Sigmoid colon (tissue), 7 donors: ENCODE measurements around the gene ABCC6. TPM values are rescaled to one million over a fixed set of nuclear protein-coding genes. Genes with fewer than 3 reads are reported as not detected.

Experiments
- DNase-seq: peaks from one replicate; pipeline ENCODE4 v3.0.0-alpha.2; 2019
- H3K27ac ChIP-seq, 4 donors: fragments of 200-600 bp; sonication (generic); one replicate each; pipeline ENCODE4 v1.5.1; 2016 to 2019; ENCODE audit warnings: mild to moderate bottlenecking in 1 of 4
- H3K27me3 ChIP-seq, 3 donors: fragments of 200-600 bp; sonication (generic); one replicate each; pipeline ENCODE4 v1.5.1; 2019; ENCODE audit warnings: mild to moderate bottlenecking in 1 of 3
- H3K36me3 ChIP-seq, 4 donors: fragments of 200-600 bp; sonication (generic); one replicate each; pipeline ENCODE4 v1.5.1; 2016 to 2019
- H3K4me1 ChIP-seq, 4 donors: fragments of 200-600 bp; sonication (generic); one replicate each; pipeline ENCODE4 v1.5.1; 2017 to 2019
- H3K4me3 ChIP-seq, 4 donors: fragments of 200-600 bp; sonication (generic); one replicate each; pipeline ENCODE4 v1.5.1; 2017 to 2019; ENCODE audit warnings: mild to moderate bottlenecking in 2 of 4, moderate library complexity in 1 of 4
- H3K9me3 ChIP-seq, 4 donors: fragments of 200-600 bp in 3 of 4; sonication (generic) in 3 of 4; one replicate each; pipeline versions ENCODE4 v1.5.1 to v1.6.1; 2013 to 2019
- EP300 ChIP-seq, 4 donors: sonication (generic); formaldehyde crosslinking; IDR thresholded peaks; one replicate each; pipeline ENCODE4 v1.6.1; 2017; ENCODE audit warnings: antibody characterized with exemption in 4 of 4
- POLR2A ChIP-seq, 2 donors: fragments of 450-650 bp; IDR thresholded peaks; one replicate each; pipeline ENCODE4 v1.6.1; 2016; ENCODE audit warnings: antibody characterized with exemption in 2 of 2, mild to moderate bottlenecking in 2 of 2, moderate library complexity in 2 of 2
- POLR2AphosphoS5 ChIP-seq, 4 donors: sonication (generic); formaldehyde crosslinking; IDR thresholded peaks; one replicate each; pipeline ENCODE4 v1.6.1; 2017; ENCODE audit warnings: antibody characterized with exemption in 4 of 4
- WGBS, 2 donors: extraction: QIAGEN DNeasy Blood & Tissue Kit; methylation state at CpG; one replicate each; pipeline ENCODE4 v1.1.7; 2013; 5-methylcytosine and 5-hydroxymethylcytosine counted together
- intact Hi-C: fragments of 100-400 bp; cut with DNase I; formaldehyde crosslinking; loops from one replicate; pipeline ENCODE4 v1.15.1; 2023
- polyA plus RNA-seq, 3 donors: library from polyadenylated mRNA; stranded (reverse); fragments of 200-250 nt; gene quantifications; one replicate each; pipeline ENCODE4 v1.2.3, GENCODE V29; 2013
- total RNA-seq, 4 donors: library from RNA; depleted of rRNA; stranded (reverse); fragments of >200 nt; gene quantifications; one replicate each; pipeline ENCODE4 v1.1.0, GENCODE V29; 2016
- TF ChIP-seq, protein P1 (sequence below), 4 experiments: fragments of 450-650 bp in 3 of 4; fragments of 200-600 bp in 1 of 4; IDR thresholded peaks; one replicate each; pipeline ENCODE4 v1.5.1; 2016 to 2019; ENCODE audit warnings: antibody characterized with exemption in 4 of 4, mild to moderate bottlenecking in 3 of 4, moderate library complexity in 2 of 4
- donor health status: healthy with polysubstance abuse.
- donor health status: Bipolar disorder and iron deficiency.
- donor health status: healthy.

Gene ABCC6
- total and polyA plus RNA-seq, 7 donors: 0.66 to 22.2 (median 4.6) TPM; not detected in 1

DNA sequence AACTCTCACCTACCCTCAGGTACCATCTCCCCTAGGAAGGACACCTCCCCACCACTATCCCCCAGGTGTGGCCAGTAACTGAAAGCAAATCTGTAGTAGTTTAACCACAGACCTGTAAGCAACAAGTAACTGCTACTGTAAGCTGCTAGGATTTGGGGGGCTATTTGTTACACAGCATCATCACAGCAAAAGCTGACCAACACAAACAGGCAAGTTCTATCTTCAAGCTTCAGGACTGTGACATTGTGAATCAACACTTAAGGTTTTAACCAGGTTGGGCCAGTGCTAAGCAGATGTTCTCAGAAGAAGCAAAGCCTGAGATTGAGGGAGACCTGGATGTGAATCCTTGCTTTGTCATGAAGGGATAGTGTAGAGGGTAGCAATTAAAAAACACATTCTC, 47.0 kb downstream of the ABCC6 start:
- H3K4me1 ChIP-seq: peaks cover 0 to 22% (median 12%) of the 10 kb centered on the region in 4 donors
- H3K27ac ChIP-seq: peak overlapping the region in 1 of 4 donors; percentile 64
- H3K4me3 ChIP-seq: no peak overlapping the region
- DNase-seq: no peak
- intact Hi-C loops: no loop called here
- H3K9me3 ChIP-seq: peaks cover 0 to 3% (median 0%) of the 10 kb centered on the region in 4 donors
- H3K36me3 ChIP-seq: no peaks in the 10 kb centered on the region
- no peaks in the 10 kb centered on the region for H3K27me3 ChIP-seq
- TF ChIP-seq POLR2A (IDR thresholded peaks at IDR 0.05) (no peak), EP300 (IDR thresholded peaks at IDR 0.05) (no peak), POLR2AphosphoS5 (IDR thresholded peaks at IDR 0.05) (no peak)
- TF ChIP-seq, protein P1, sequence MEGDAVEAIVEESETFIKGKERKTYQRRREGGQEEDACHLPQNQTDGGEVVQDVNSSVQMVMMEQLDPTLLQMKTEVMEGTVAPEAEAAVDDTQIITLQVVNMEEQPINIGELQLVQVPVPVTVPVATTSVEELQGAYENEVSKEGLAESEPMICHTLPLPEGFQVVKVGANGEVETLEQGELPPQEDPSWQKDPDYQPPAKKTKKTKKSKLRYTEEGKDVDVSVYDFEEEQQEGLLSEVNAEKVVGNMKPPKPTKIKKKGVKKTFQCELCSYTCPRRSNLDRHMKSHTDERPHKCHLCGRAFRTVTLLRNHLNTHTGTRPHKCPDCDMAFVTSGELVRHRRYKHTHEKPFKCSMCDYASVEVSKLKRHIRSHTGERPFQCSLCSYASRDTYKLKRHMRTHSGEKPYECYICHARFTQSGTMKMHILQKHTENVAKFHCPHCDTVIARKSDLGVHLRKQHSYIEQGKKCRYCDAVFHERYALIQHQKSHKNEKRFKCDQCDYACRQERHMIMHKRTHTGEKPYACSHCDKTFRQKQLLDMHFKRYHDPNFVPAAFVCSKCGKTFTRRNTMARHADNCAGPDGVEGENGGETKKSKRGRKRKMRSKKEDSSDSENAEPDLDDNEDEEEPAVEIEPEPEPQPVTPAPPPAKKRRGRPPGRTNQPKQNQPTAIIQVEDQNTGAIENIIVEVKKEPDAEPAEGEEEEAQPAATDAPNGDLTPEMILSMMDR (IDR thresholded peaks at IDR 0.05): no peak

DNA sequence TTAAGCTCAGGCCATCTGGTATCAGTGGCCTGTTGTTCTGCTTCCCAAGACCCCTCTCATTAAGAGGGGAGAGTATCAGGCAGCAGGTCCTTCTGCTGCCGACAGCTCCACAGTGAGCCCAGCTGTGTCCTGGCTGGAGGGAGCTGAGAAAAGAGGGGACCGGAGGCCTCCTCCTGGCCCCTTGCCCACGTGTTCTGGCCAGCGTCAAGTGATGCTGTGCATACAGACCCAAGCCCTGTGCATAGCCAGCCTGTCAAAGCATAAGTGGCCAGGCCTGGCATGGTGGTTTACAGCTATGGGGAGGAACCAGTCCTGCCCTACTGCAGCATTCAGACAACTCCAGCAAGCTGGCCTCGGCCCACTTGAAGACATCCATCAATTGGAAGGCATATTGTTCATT, 48.0 kb downstream of the ABCC6 start:
- peak overlapping the region in 3 of 4 donors; percentile 55 to 64 (median 64) for H3K27ac ChIP-seq
- WGBS, 2 donors: 73 to 82% methylated on average over 5 of the region's 5 CpGs
- H3K27me3 ChIP-seq: no peaks in the 10 kb centered on the region
- peaks cover 0 to 3% (median 0%) of the 10 kb centered on the region in 4 donors for H3K9me3 ChIP-seq
- no peaks in the 10 kb centered on the region for H3K36me3 ChIP-seq
- TF ChIP-seq, protein P1 (IDR thresholded peaks at IDR 0.05): no peak
- TF ChIP-seq POLR2AphosphoS5 (IDR thresholded peaks at IDR 0.05): peak; percentile 49 to 87 (median 73)
- TF ChIP-seq POLR2A (IDR thresholded peaks at IDR 0.05): no peak
- peak in 1 of 4 donors; percentile 59 for TF ChIP-seq EP300 (IDR thresholded peaks at IDR 0.05)
- peak; percentile 94 for DNase-seq
- peaks cover 0 to 22% (median 12%) of the 10 kb centered on the region in 4 donors for H3K4me1 ChIP-seq
- intact Hi-C loops: loop anchor here (2.0 kb wide), 1 partner anchor 24 kb away; no protein-coding TSS in a partner anchor
- no peak overlapping the region for H3K4me3 ChIP-seq

DNA sequence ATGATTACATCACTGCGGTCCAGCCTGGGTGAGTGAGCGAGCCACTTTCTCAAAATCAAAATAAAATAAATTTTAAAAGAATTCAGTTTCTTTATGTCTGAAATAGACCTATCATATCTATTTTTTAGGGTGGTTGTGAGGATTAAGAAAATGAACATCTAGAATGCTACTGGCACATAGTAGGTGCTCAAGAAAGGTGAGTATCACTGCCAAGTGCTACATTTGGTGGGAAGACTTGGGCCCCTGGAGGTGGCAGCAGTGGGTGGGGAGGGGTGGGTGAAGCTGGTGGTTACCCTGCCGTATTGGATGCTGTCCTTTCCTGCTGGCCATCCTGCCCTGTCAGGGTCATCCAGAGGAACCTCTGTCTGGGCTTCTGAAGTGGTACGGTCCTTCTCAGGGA, 50.3 kb downstream of the ABCC6 start:
- 92 to 96% methylated on average over 4 of the region's 4 CpGs for WGBS, 2 donors
- DNase-seq: no peak

DNA sequence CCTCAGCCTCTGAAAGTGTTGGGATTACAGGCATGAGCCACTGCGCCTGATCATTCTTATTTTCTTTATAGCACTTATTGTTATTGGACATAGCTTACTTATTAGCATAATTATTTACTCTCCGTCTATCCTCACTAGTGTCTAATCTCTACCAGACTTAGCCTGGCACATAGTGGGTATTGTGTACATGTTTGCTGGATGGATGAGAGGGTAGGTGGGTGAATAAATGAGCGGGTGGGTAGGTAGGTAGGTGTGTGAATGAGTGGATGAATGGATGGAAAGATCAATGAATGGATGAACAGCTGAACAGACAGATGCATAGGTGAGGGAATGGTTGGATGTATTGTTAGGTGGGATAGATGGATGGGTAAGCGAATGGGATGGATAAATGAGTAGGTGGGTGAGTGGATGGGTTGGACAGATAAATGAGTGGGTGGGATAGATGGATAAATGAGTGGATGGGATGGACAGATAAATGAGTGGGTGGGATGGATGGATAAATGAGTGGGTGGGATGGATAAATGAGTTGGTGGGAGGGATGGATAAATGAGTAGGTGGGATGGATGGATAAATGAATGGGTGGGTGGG, 51.9 kb downstream of the ABCC6 start:
- DNase-seq: no peak
- Histone ChIP-seq H3K9me3 (peaks cover 0 to under 1% (median 0%) of the 10 kb centered on the region in 4 donors), H3K36me3 (no peaks in the 10 kb centered on the region), H3K4me3 (no peak overlapping the region), H3K4me1 (peaks cover 0 to 16% (median 12%) of the 10 kb centered on the region in 4 donors), H3K27ac (no peak overlapping the region), H3K27me3 (no peaks in the 10 kb centered on the region)
- intact Hi-C loops: no loop called here
- TF ChIP-seq POLR2A (IDR thresholded peaks at IDR 0.05): no peak
- TF ChIP-seq POLR2AphosphoS5 (IDR thresholded peaks at IDR 0.05): no peak
- TF ChIP-seq, protein P1 (IDR thresholded peaks at IDR 0.05): no peak
- no peak for TF ChIP-seq EP300 (IDR thresholded peaks at IDR 0.05)
- WGBS, 2 donors: 91 to 95% methylated on average over 4 of the region's 4 CpGs

More for the DNA sequence above, 50.3 kb downstream of the ABCC6 start:
- no peaks in the 10 kb centered on the region for H3K36me3 ChIP-seq
- H3K9me3 ChIP-seq: peaks cover 0 to 3% (median 0%) of the 10 kb centered on the region in 4 donors
- TF ChIP-seq POLR2AphosphoS5 (IDR thresholded peaks at IDR 0.05): no peak
- TF ChIP-seq EP300 (IDR thresholded peaks at IDR 0.05): no peak
- TF ChIP-seq, protein P1 (IDR thresholded peaks at IDR 0.05): no peak
- TF ChIP-seq POLR2A (IDR thresholded peaks at IDR 0.05): no peak
- H3K4me1 ChIP-seq: peaks cover 0 to 22% (median 12%) of the 10 kb centered on the region in 4 donors
- no peaks in the 10 kb centered on the region for H3K27me3 ChIP-seq
- intact Hi-C loops: no loop called here
- no peak overlapping the region for H3K4me3 ChIP-seq
- H3K27ac ChIP-seq: no peak overlapping the region
